ENCODE data around the gene XIST.
"Not testable (repeated sequence)": the region's sequence is repeated elsewhere in the genome, so short reads cannot be mapped to it uniquely, and the experiment has no call there.

XIST gene

DNA sequence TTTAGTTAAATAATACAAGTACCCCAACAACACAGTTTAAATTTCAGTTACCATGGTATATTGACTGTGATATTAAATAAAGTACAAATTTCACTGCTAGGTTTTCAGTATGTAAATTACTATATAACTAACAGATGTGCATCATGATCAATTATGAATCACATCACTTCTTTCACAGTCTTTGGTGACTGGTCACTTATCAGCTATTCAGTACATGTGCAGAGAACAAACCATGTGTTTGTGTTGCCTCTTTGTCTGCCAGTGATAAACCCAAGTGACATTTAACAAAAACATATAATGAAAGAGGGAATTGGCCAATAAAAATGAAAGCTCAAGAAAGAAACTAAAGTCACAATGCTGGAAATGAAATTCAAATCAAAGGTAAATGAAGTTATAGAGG, 40.3 kb downstream of the XIST start:
- Mint-ChIP-seq H3K27ac (no peak overlapping the region), H3K27me3 (no peaks in the 10 kb centered on the region), H3K4me3 (no peak overlapping the region), H3K9me3 (no peaks in the 10 kb centered on the region), H3K36me3 (peaks cover 0 to 10% of the 10 kb centered on the region in 2 donors), H3K4me1 (no peaks in the 10 kb centered on the region)
- ATAC-seq (replicated peaks) = no peak
- no peak for DNase-seq

DNA sequence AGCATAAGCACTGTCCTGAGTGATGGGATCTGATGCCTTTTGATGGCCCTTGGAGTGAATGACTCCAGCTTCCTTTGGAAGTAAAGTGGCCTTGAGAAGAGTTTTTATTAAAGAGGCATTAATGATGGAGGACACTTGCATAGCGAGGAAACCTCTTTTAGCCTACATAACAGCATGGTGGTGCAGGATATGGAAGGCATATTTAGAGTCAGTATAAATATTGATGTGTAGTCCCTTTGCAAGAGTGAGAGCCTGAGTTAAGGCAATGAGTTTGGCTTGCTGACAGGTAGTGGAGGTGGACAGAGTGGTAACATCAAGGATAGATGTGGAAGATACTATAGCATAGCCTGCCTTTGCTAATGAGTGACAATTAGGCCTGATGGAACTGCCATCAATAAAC, 48.4 kb downstream of the XIST start:
- not testable (repeated sequence) for ATAC-seq (replicated peaks); H3K27me3 Mint-ChIP-seq; H3K9me3 Mint-ChIP-seq; H3K4me1 Mint-ChIP-seq; H3K36me3 Mint-ChIP-seq; DNase-seq; H3K4me3 Mint-ChIP-seq; H3K27ac Mint-ChIP-seq

DNA sequence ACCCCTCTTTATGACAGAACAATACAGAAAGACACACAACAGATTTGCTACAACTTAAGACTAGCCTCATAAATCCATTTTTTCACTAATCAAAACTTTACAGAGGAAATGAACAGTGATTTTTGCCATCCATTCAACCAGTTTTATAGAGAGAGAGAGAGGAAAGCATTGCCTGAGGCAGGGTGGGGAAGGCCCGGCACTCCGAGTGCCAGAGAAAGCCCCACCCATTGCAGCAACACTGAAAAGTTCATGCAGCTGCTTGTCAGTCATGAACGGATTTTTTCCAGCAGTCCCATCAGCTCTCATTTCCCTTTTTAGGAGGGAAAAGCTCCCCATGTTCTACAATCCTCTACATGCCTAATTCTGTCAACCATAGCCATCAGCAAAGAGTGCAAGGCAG, 52.6 kb downstream of the XIST start:
- peaks cover 0 to 3% of the 10 kb centered on the region in 2 donors for H3K27me3 Mint-ChIP-seq
- no peaks in the 10 kb centered on the region for H3K36me3 Mint-ChIP-seq
- no peak overlapping the region for H3K4me3 Mint-ChIP-seq
- no peaks in the 10 kb centered on the region for H3K4me1 Mint-ChIP-seq
- DNase-seq = no peak
- no peak for ATAC-seq (replicated peaks)
- H3K27ac Mint-ChIP-seq = no peak overlapping the region
- H3K9me3 Mint-ChIP-seq = peaks cover 0 to 3% of the 10 kb centered on the region in 2 donors

DNA sequence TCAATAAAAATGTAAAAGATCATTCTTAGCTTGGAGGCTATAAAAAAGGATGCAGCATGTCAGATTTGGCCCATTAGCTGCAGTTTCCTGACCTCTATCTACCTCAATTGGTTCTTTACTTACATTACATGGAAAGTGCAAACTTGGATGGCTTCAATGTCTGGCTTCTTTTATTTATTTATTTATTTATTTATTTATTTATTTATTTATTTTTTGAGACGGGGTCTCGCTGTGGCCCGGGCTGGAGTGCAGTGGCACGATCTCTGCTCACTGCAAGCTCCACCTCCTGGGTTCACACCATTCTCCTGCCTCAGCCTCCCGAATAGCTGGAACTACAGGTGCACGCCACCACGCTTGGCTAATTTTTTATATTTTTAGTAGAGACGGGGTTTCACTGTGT, 60.0 kb downstream of the XIST start:
- H3K4me3 Mint-ChIP-seq; DNase-seq; H3K27ac Mint-ChIP-seq; H3K4me1 Mint-ChIP-seq; H3K36me3 Mint-ChIP-seq; ATAC-seq (replicated peaks); H3K9me3 Mint-ChIP-seq: not testable (repeated sequence)
- H3K27me3 Mint-ChIP-seq = peaks cover 0 to 19% of the 10 kb centered on the region in 2 donors

DNA sequence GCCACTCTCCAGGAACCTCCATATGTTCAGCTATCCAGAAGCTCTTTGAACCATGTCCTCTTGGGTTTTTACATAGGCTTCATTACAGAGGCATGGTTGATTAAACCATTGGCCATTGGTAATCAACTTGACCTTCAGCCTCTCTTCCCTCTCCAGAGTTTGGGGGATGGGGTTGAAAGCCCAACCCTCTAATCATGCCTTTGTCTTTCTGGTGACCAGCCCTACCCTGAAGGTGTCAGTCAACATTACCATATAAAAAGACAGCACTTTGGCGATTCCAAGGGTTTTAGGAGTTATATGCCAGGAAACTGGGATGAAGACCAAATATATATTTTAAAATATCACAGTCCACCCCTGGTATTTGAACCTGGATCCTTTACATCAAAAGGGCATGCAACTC, 67.0 kb downstream of the XIST start:
- Mint-ChIP-seq H3K4me1 (no peaks in the 10 kb centered on the region), H3K27me3 (peaks cover 0 to 14% of the 10 kb centered on the region in 2 donors), H3K36me3 (no peaks in the 10 kb centered on the region), H3K9me3 (peaks cover 6 to 8% of the 10 kb centered on the region in 2 donors), H3K27ac (no peak overlapping the region), H3K4me3 (no peak overlapping the region)
- no peak for DNase-seq
- no peak for ATAC-seq (replicated peaks)

All from stimulated activated naive B cell treated with anti-CD40 and anti-IgM and Interleukin-4, amounts not matched to agents 10 μg/mL and 1 μg/mL and 100 μg/mL, for 72 hours (primary cell).